Airway epithelial cell (primary cell): ENCODE results near the gene CASKIN1. TPM values are rescaled to one million over a fixed set of nuclear protein-coding genes. Genes with fewer than 3 reads are reported as not detected.

ENCODE experiments used
- total RNA-seq: library from RNA; depleted of rRNA; stranded (reverse); fragments of >200 nt; gene quantifications from 2 replicates; pipeline ENCODE4 v1.2.3, GENCODE V29; 2015

The CASKIN1 gene
- 0.42 and 0.46 TPM in 2 replicates for total RNA-seq

DNA sequence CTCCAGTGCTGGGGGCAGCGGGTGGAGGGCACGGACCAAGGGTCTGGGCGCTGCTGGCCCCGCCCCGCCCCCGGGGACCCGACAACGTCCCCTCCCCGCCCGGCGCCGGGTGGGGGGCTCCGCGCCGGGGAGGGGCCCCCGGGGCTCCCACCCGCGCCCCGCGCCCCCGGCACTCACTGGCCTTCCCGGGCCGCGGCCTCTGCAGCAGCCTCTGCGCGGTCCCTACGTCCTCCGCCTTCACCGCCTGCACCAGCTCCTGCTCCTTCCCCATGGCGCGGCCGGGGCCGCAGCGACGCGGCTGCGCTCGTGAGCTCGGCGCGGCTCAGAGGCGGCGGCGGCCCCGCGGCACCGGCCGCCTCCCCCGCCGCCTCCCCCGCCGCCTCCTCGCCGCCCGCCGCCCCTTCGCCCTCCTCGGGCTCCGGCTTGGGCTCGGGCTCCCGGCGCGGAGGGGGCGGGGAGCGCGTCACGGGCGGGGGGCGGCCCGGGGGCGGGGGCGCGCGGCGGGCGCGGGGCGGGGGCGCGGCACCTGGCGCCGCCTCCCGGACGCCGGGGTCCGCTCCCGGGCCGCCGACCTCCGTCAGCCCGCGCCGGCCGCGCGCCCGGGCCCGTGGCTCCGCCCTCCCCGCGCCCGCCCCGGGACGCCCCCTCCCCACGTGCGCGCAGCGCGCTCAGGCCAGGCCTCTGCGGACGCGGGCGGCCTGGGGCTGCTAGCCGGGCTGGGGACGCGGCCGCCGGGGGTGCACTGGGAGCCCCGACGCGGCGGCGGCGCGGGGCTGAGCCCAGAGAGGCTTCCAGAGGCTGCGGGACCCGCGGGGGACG is at the start of gene CASKIN1:
TSS of gene CASKIN1 (minus strand) at position 444 of the 819 bp plus-strand sequence. CDS start at position 271, 173 bp downstream.

GRCh38 chr16:2236337-2237101 is 40.1 kb upstream of the CASKIN1 start, which contains the start of gene DNASE1L2:
Gene DNASE1L2 (plus strand): TSS chr16:2236444. CDS start chr16:2236817, 373 bp downstream.

DNA sequence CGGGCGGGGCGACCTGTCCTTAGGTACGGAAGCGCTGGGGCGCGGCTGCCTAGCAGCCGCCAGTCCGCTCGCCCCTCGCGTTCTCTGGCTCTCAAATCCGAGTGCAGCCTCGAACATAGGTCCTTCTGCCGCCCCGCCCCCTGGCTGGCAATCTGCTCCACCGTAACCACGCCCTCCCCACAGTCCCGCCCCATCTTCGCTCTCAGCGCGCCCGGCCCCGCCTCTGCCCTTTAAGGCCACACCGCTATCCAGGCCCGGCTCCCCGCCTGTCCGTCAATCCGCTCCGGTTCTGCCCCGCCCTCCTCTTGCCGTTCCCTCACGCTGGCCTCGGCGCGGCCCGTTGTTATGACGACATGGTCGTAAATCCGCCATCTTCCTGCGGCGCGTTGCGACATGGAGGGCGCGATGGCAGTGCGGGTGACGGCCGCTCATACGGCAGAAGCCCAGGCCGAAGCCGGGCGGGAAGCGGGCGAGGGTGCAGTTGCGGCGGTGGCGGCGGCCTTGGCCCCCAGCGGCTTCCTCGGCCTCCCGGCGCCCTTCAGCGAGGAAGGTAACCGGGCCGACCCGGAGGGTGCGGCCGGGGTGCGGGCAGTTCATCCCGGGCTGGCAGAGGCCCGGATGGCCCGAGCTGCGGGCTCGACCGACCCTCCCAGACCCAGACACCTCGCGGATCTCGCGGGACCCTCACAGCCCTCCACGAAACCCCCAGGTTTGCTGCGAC is 27.0 kb upstream of the CASKIN1 start, which contains the start of gene E4F1:
TSS of gene E4F1 (plus strand) at position 371 of the 721 bp plus-strand sequence. CDS start at position 394, 23 bp downstream.

DNA sequence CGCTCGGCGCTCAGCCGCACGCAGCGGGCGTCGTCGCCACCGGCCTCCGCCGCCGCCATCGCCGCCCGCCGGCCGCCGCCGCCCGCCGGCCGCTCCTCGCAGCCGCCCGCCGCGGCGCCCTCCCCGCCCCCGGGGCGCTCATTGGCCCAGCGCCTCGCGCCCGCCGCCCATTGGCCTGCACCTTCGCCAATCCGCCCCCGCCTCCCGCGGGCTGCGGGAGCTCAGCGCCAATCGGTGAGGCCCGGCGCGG is 18.2 kb upstream of the CASKIN1 start, which contains the start of gene PGP:
TSS of gene PGP (minus strand) at position 122 of the 250 bp plus-strand sequence. CDS start at position 59, 63 bp downstream.

GRCh38 chr16:2210386-2211365 is 14.3 kb upstream of the CASKIN1 start, which contains the start of gene BRICD5:
Gene BRICD5 (minus strand): TSS chr16:2210863. CDS start chr16:2210833, 30 bp downstream.

DNA sequence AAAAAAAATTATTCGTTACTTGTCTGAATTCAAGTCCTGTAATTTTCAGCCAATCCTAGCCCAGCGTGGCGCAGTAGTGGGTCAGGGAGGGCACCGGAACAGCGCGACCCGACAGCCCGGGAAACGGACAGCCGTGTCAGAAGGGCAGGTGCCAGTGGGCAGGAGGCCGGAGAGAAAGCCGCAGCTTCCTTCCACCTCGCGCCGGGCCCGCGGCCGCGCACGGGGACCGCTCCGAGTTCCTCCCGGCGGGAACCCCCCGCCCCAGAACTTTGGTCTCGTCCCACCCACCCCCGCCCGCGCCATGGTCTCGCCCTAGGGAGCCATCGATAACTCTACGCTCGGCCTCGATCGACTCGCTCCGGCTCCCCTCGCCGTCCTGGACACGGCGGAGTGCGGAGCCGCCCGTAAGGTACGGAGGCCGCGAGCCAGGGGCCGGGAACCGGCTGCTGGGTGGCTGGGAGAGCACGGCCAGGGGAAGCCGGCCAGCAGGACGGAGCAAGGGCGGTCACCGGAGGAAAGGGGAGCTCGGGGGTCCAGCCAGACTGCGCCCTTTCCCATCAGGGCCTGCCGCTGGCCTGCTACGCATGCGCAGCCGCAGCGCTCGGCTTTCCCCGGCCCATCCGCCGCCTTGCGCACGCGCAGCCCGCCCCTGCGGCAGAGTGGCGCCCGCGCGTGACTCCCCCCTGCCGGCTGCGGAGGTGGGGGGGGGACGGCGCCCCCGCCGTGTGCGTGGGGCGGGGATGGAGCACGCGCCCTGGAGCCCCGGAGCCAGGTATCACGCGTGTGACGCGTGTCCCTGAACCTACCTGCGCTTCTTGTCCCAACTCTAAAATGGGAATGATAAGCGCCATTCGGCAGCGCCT is 8.9 kb upstream of the CASKIN1 start, which contains the start of gene MLST8:
TSS of gene MLST8 (plus strand) at position 351 of the 863 bp plus-strand sequence. CDS start 632 bp downstream, outside the sequence.

DNA sequence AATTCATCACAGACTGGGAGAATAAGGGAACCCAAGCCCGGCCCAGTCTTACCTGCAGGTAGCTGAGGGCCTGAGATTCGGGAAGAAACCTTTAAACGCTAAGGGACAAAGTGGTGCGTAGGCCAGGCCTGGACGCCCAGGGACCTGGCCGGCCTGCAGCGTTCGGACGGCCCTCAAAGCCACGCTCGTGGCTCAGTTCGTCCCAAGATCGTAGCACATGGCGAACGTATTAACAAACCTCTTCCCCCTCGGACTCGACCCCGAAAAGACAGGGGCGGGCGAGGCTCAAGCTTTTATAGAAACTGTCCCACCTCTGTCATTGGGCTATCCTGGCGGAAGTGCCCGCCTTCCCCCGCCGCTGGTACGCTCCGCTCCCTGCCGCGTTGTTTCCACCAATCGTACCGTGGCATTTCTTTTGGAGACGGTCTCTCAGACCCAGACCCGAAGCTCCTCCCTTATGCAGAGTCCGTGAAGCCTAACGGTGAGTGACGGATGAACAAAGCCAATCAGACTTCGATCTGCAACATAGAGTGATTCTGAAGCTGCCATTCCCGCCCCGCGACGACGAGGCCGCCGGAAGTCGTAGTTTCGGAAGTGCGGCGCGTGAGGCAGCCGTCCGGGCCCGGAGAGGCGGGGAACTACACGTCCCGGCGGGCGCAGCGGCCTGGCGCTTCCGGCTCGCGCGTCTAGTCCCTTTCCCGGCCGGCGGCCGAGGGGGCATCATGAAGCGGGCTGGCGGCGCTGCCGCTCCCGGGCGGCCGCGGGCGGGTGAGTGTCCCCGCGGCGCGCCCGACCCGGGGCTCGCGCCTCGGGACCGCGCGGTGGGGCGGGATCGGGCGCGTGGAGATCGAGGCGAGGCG is 41.1 kb downstream of the CASKIN1 start, which contains the start of gene TRAF7:
TSS of gene TRAF7 (plus strand) at position 692 of the 860 bp plus-strand sequence. CDS start 8,139 bp downstream, outside the sequence.

DNA sequence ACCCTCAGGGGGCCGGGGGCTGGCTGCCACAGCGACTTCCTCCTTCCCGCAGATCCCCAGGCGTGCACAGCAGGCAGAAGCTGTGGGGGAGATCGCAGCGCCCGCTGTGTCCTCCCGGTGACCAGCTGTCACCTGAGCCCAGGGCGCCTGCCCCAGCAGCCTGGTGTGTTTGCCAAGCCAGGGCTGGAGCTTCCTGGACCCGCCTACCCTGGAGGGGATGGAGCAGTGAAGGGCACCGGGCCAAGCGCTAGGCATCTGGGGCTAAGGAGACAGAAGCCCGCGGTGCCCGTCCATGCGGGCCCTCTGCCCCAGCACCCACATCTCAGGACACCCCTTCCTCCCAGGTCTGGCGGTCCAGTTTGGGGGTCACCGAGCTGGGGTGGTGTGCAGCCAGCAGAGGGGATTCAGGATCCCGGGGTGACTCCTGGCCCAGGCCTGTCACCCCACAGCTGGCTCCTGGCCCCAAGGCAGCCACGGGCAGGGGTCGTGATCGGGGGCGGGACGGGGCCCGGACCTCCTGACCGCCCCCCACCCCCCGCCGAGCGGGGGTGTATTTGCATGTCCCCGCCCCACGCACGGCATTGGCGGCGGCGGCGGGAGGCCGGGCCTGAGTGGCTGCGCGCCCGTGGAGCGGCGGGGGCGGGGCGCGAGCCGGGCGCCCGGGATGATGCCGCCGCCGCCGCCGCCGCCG is 48.3 kb downstream of the CASKIN1 start, which contains the start of gene RAB26:
TSS of gene RAB26 (plus strand) at position 645 of the 691 bp plus-strand sequence. CDS start 159 bp downstream, outside the sequence.

DNA sequence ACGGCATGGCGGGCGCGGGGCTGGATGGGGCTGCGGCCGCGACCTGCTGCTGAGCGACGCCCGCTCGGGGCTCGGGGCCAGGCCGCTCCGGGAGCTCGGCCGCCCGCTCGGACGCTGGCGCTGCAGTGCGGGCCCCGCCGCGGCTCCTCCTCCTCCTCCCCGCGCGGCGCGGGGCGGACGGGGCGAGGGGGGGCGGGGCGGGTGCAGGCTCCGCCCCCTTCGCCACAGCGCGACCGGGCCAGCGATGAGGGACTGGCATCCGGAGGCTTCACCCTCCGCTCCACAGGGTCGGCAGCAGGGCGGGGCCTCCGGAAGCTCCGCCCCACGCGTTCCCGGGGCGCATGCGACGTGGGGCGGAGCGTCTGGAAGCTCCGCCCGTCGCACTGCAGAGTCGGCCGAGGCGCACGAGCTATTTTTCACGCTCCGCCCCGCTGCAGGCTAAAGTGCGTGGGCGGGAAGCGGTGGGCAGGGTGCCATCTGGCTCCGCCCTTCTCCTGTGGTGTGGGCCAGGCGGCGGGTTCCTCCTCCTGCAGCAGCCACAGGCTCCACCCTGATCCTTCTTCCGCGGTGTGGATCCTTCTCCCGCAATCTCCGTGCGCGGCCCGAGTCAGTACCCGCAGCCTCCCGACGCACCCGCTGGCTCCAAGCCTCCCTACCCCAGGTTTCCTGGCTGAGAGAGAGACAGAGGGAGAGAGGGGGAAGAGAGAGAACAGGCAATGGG is 60.5 kb downstream of the CASKIN1 start, which contains the start of gene PKD1:
TSS of gene PKD1 (minus strand) at position 129 of the 721 bp plus-strand sequence. CDS start 209 bp downstream, outside the sequence.

Other genes with a start within 250 kb of the CASKIN1 start
- 0.35 and 0.46 TPM in 2 replicates for gene RPL3L, start 241.9 kb downstream of the CASKIN1 start, total RNA-seq
- 279 and 343 TPM in 2 replicates for gene NDUFB10, start 237.1 kb downstream of the CASKIN1 start, total RNA-seq
- 3,748 and 4,325 TPM in 2 replicates for gene RPS2, start 231.8 kb downstream of the CASKIN1 start, total RNA-seq
- gene RNF151, start 229.7 kb downstream of the CASKIN1 start, total RNA-seq = not detected in 2 replicates
- 114 and 119 TPM in 2 replicates for gene TBL3, start 224.6 kb downstream of the CASKIN1 start, total RNA-seq
- 1.1 and 2.2 TPM in 2 replicates for gene NOXO1, start 215.1 kb downstream of the CASKIN1 start, total RNA-seq
- gene GFER, start 212.4 kb downstream of the CASKIN1 start, total RNA-seq = 20.3 and 22.9 TPM in 2 replicates
- gene SYNGR3, start 206.6 kb downstream of the CASKIN1 start, total RNA-seq = 2.1 and 5.4 TPM in 2 replicates
- gene ZNF598, start 186.8 kb downstream of the CASKIN1 start, total RNA-seq = 52.9 and 61.7 TPM in 2 replicates
- gene NPW, start 176.8 kb downstream of the CASKIN1 start, total RNA-seq = 3.6 and 4.0 TPM in 2 replicates
- gene NHERF2, start 169.7 kb downstream of the CASKIN1 start, total RNA-seq = 24.8 and 25.5 TPM in 2 replicates
- 32.8 and 43.2 TPM in 2 replicates for gene NTHL1, start 148.8 kb downstream of the CASKIN1 start, total RNA-seq
- 33.8 and 35.0 TPM in 2 replicates for gene TSC2, start 148.6 kb downstream of the CASKIN1 start, total RNA-seq
- gene PKD1, start 60.7 kb downstream of the CASKIN1 start, total RNA-seq = 43.3 and 71.5 TPM in 2 replicates
- 0.49 and 5.0 TPM in 2 replicates for gene RAB26, start 48.0 kb downstream of the CASKIN1 start, total RNA-seq
- gene TRAF7, start 40.8 kb downstream of the CASKIN1 start, total RNA-seq = 58.2 and 65.4 TPM in 2 replicates
- 68.9 and 81.9 TPM in 2 replicates for gene MLST8, start 8.8 kb upstream of the CASKIN1 start, total RNA-seq
- gene BRICD5, start 14.3 kb upstream of the CASKIN1 start, total RNA-seq = 2.5 and 3.5 TPM in 2 replicates
- 21.9 and 26.8 TPM in 2 replicates for gene PGP, start 18.2 kb upstream of the CASKIN1 start, total RNA-seq
- gene E4F1, start 27.0 kb upstream of the CASKIN1 start, total RNA-seq = 23.9 and 26.2 TPM in 2 replicates
- 0.19 and 0.21 TPM in 2 replicates for gene DNASE1L2, start 39.8 kb upstream of the CASKIN1 start, total RNA-seq
- gene ECI1, start 55.0 kb upstream of the CASKIN1 start, total RNA-seq = 36.0 and 39.4 TPM in 2 replicates
- 178 and 219 TPM in 2 replicates for gene RNPS1, start 71.5 kb upstream of the CASKIN1 start, total RNA-seq
- 0.56 TPM in 1 of 2 replicates, not detected in the other for gene ABCA3, start 144.1 kb upstream of the CASKIN1 start, total RNA-seq
- gene CCNF, start 232.8 kb upstream of the CASKIN1 start, total RNA-seq = 19.6 and 22.9 TPM in 2 replicates